GM19351 (cell line): ENCODE data around the gene FEM1B.

ENCODE experiments used
- ATAC-seq: cut with Tn5 transposase; IDR thresholded peaks from one replicate; pipeline ENCODE4 v1.9.1; 2021; ENCODE audit warnings: mild to moderate bottlenecking, moderate library complexity; ENCODE audit not compliant: unreplicated experiment

The FEM1B gene

GRCh38 chr15:68258692-68259091 is 18.9 kb upstream of the FEM1B start:
- ATAC-seq: no peak

GRCh38 chr15:68259883-68260282 is 17.7 kb upstream of the FEM1B start:
- ATAC-seq: no peak

GRCh38 chr15:68261241-68261640 is 16.3 kb upstream of the FEM1B start:
- ATAC-seq: no peak

GRCh38 chr15:68261980-68262379 is 15.6 kb upstream of the FEM1B start:
- ATAC-seq: no peak

- no peak for ATAC-seq
These were observed 14.8 kb upstream of the FEM1B start for GRCh38 chr15:68262514-68263356.

GRCh38 chr15:68264282-68264681 is 13.3 kb upstream of the FEM1B start:
- no peak for ATAC-seq

- no peak for ATAC-seq
These were observed 12.5 kb upstream of the FEM1B start for GRCh38 chr15:68265081-68265480.

- no peak for ATAC-seq
These were observed 11.9 kb upstream of the FEM1B start for GRCh38 chr15:68265674-68266073.

GRCh38 chr15:68268405-68268804 is 9.1 kb upstream of the FEM1B start:
- no peak for ATAC-seq

GRCh38 chr15:68271854-68272471 is 5.6 kb upstream of the FEM1B start:
- ATAC-seq: no peak

GRCh38 chr15:68272721-68273271 is 4.7 kb upstream of the FEM1B start:
- no peak for ATAC-seq

- ATAC-seq: no peak
These were observed 3.2 kb upstream of the FEM1B start for GRCh38 chr15:68274201-68274848.

GRCh38 chr15:68275165-68275746 is 2.3 kb upstream of the FEM1B start:
- no peak for ATAC-seq

- ATAC-seq: no peak
These were observed 877 bp upstream of the FEM1B start for GRCh38 chr15:68276668-68277067.

GRCh38 chr15:68277131-68277602 is 378 bp upstream of the FEM1B start:
- peak; percentile 10 for ATAC-seq

- no peak for ATAC-seq
These were observed 725 bp downstream of the FEM1B start for GRCh38 chr15:68278345-68278594.

- ATAC-seq: peak; percentile 7
These were observed 1.3 kb downstream of the FEM1B start for GRCh38 chr15:68278595-68279405.

- no peak for ATAC-seq
These were observed 2.5 kb downstream of the FEM1B start for GRCh38 chr15:68279779-68280753.

- no peak for ATAC-seq
These were observed 3.5 kb downstream of the FEM1B start for GRCh38 chr15:68281008-68281407.
